ENCODE data around the gene TRIM29. TPM values are rescaled to one million over a fixed set of nuclear protein-coding genes. Genes with fewer than 3 reads are reported as not detected.

TRIM29 gene
- total RNA-seq, 1 donor from 2014 or later: 1,294 TPM

- ATAC-seq: peak; percentile 49
Observed at GRCh38 chr11:120061761-120062560, 76.0 kb downstream of the TRIM29 start.

Other genes starting within 250 kb of the TRIM29 start
- gene OAF, start 72.9 kb upstream of the TRIM29 start, total RNA-seq: 9.0 TPM
- gene POU2F3, start 102.0 kb upstream of the TRIM29 start, total RNA-seq: 3.2 TPM
- 0.48 TPM for gene TLCD5, start 187.2 kb upstream of the TRIM29 start, total RNA-seq
- 62.7 TPM for gene ARHGEF12, start 198.3 kb upstream of the TRIM29 start, total RNA-seq